NCI-H748 (cell line): ENCODE data around the gene HSPBAP1.

Source experiments
- DNase-seq: peaks from one replicate; lab custom pipeline; 2025; ENCODE audit not compliant: unreplicated experiment; lab: John Stamatoyannopoulos, UW

The HSPBAP1 gene

DNA sequence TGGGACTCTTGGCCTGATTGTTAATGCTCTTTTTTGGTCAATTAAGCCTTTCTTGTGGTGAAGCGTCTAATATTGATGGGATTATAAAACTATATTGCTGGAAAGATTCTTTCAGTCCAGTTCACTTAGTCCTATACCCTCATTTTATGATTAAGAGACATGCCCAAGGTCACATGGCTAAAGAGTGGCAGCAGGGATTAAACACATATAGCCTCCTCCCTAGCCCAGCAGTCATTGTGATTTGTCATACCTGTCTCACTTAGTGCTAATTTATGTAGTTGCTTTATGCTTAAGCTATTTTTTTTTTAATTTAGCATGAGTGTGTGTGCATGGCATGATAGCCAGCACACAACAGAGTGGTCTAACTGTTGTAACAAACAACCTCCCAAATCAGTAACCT lies 103.5 kb downstream of the HSPBAP1 start:
- no peak for DNase-seq
